Measurements from ENCODE around the gene FAM107A.

FAM107A gene

DNA sequence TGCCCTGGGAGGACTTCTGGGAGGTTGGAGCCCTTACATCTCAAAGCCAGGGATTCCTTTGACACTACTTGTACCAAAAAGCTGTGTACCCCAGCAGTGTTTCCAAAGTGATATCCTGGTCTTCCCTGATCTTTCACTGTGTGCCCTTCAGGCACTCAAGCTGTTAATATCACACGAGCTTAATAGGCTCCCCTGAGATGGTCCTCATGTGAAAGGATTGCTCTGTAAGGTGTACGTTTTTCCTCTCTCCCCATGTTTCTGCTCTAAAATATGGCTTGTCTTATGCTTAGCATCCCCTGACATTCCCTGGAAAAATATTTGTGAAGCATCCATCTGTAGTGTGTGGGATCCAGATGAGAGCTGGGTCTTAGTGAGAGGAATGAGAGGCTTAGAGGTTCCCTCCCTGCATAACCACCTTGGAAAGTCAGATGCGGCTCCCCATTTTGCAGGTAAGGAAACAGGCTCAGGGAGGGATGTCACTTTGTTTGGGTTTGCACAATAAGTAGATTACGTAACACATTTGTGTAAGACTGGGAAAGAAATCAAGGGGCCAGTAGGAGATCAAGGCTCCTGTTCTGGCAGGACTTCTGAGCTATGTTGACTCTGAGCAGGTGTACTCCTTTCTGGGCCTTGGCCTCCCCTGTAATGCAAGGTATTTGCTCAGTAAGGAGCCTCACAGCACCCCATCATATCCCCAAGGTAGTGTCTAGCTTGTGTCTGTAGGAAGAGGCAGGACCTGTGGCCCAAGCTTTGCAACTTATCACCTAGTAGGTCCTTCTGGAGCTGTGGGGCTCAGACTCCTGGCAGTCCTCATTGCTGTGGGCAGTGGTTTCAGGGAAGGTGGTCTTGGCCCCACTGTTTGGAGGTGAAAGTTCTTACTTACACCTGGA lies 39.5 kb downstream of the FAM107A start:
- in situ Hi-C loops (cut with MboI; ENCODE audit: low sequenced_read_pairs): loop anchor here (10.0 to 25.0 kb wide), 2 partner anchors 223 to 350 kb away; no protein-coding TSS in a partner anchor

DNA sequence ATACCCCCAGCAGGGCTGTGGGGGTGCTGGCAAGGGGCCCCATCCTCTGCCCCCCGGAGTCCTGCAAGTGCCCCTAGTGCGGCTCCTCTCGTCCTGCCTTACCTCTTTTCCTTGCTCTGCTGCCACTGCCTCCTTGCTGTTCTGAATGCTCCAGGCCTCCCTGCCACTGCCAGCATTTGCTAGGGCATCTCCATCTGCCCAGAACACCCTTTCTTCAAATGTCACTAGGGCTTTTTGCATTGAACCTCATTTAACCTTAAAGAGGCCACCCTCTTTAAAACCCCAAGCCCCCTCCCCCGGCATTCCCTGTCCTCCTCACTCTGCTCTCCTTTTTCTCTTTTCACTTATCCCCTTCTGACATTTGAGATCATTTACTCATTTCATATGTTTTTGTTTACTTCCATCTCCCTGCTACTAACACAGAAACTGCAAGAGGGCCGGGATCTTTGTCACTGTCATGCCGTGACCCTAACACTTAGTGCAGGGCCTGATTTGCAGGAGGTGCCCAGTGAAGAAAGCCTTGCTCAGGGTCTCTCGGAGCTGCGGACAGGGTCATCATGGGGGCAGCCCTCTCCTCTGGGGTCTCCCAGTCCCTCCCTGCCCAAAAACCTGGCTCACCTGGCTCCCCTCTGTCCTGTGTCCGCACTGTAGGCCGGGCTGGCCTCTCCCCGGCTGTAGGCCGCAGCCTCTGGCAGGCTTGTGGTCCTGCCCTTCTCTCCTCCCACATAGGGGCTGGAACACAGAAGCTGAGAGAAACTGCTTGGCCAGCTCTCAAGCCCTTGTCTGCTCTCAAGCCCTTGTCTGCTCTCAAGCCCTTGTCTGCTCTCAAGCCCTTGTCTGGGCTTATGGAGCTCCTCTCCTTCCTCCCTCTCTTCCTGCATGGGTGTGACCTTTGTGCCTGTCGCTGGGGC lies 40.4 kb downstream of the FAM107A start, which contains the start of gene ACOX2:
ACOX2 (minus strand) TSS at position 690 of the 911 bp plus-strand sequence. CDS start 2,084 bp downstream, outside the sequence.
- in situ Hi-C loops (cut with MboI; ENCODE audit: low sequenced_read_pairs): loop anchor here (10.0 to 25.0 kb wide), 2 partner anchors 222 to 349 kb away; no protein-coding TSS in a partner anchor

DNA sequence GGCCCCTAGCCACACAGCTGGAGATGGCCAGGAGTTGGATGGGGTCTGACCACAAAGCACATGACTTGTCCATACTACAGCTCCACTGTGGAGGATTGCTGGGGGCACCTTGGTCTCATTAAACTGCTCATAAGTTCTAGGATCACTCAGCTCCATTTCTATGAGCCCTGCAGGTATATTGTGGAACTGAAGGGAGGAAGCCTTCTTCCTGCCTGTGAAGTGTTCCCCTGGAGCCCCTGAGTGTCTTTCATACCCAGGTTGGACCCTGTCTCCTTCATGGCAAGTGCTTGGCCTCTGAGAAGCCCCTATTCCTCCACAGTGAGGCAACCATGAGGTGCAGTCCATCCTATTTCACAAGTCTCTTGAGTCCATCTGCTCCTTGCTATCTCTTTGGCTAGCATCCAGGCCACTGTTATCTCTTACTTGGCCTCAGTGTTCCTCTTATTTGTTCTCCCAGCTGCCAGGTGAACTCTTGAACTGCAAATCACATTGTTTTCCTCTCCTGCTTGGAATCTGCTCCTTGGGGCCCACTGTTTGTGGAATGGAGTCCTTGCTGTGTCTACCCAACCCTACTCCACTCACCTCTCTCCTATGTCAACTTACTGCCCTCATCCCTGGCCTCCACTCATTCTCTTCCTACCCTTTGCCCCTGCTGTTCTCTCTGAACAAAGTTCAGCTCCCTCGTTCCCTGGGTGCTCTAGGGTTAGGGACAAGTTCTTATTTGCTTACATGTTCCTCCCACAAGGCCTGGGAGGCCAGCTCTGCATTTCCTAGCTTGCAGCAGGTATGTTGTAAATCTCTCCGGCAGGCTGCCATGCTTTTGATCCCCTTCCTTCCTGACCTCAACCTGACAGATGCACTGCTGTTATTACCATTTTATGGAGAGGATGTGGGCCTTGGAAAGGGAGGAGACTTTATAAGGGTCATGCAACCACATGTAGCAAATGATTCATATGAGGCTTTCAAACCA lies 41.4 kb downstream of the FAM107A start:
- in situ Hi-C loops (cut with MboI; ENCODE audit: low sequenced_read_pairs): loop anchor here (10.0 to 25.0 kb wide), 2 partner anchors 221 to 349 kb away; no protein-coding TSS in a partner anchor

DNA sequence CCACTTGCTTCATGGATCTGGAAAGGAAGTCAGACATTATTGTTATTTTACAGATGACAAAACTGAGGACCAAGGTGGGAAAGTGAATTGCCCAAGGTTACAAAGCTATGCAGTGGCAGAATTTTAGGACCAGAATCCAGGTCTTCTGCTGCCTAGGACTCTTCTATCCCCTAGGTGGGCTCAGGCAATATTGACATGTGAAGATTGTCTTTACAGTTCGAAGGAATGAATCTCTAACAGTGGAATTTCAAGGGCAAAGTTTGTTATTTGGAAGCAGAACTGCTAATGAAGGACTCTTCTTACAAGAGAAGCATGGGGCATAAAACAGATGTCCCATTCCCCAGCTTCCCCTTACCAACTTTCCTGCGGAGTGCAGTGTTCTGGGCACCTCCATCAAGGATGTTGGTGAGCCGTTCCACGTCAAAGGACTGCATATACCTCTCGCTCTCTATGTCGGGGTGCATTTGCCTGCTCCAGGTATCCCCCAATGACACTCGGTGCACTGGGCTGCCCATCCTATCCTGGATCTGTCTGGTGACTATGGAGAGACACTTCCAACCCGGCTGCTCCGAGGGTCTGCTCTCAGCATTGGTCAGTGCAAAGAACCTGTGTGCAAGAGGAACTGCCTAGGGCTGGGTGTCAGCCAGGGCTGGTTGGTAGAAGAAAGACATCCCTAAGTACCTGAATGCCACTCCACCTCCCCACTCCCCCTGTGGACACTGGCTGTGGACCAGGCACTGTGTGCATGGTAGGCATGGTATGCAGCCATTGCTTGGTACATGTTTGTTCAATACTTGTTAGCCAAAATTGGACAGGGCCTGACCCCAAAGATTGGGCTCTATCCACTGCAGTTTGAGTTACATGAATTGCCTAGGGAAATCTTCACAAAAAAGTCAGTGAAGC lies 42.3 kb downstream of the FAM107A start:
- in situ Hi-C loops (cut with MboI; ENCODE audit: low sequenced_read_pairs): loop anchor here (10.0 to 25.0 kb wide), 2 partner anchors 220 to 348 kb away; no protein-coding TSS in a partner anchor

DNA sequence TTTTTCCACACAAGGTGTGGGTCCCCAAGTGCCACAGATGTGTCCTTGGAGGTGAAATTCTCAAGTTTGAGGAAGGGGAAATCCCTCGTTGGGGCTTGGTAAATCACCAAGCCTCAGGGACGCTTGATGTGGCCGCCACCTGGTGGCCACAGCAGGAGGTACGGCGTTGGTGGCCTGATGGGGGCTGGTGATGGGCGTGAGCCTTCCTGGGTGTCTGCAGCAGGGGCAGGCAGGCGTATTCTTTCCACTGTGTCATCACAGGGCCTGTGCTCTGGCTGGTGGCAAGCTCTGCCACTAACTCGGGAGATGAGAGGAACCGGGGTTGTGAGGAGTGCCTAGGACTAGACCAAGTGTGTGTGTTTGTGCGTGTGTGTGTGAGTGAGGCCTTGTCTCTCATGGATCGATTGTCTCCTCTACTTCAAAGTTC lies 44.4 kb downstream of the FAM107A start:
- in situ Hi-C loops (cut with MboI; ENCODE audit: low sequenced_read_pairs): loop anchor here (10.0 to 25.0 kb wide), 2 partner anchors 218 to 346 kb away; no protein-coding TSS in a partner anchor

DNA sequence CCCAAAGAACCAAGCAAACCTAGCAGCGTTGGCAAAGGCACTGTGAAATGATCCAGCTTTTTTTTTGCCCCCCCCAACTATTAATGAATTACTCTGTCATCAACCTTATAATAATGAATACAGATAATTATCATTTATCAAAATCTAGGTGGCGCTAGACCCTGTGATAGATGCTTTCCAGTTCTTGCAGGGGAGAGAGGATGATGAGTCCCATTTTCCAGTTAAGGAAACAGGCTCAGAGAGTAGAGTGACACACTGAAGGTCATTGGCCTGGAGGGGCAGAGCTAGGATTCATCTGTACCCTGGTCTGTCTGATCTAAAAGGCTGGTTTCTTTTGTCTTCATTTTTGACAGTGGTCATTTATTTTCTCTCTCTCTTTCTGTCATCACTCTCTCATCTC lies 45.2 kb downstream of the FAM107A start:
- in situ Hi-C loops (cut with MboI; ENCODE audit: low sequenced_read_pairs): loop anchor here (10.0 to 25.0 kb wide), 2 partner anchors 217 to 345 kb away; no protein-coding TSS in a partner anchor

DNA sequence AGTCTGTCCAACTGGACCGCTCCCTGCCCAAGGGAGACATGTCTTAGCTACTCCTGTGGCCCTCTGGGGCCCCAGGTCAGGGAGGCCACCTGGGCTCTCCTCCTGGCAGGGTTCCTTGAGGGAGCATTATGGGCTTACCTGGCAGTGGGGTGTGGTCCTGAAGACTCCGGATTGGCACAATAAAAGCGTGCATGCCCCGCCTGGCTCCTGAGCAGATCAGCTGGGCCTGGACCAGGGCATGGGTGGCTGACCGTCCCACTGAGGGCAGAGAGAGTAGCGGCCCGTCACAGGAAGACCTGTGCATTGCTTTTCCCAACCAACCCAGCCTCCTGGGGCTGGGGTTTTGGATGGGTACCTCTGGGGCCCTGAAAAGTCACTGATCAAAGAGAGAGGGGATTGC lies 45.6 kb downstream of the FAM107A start:
- in situ Hi-C loops (cut with MboI; ENCODE audit: low sequenced_read_pairs): loop anchor here (10.0 to 25.0 kb wide), 2 partner anchors 217 to 344 kb away; no protein-coding TSS in a partner anchor

DNA sequence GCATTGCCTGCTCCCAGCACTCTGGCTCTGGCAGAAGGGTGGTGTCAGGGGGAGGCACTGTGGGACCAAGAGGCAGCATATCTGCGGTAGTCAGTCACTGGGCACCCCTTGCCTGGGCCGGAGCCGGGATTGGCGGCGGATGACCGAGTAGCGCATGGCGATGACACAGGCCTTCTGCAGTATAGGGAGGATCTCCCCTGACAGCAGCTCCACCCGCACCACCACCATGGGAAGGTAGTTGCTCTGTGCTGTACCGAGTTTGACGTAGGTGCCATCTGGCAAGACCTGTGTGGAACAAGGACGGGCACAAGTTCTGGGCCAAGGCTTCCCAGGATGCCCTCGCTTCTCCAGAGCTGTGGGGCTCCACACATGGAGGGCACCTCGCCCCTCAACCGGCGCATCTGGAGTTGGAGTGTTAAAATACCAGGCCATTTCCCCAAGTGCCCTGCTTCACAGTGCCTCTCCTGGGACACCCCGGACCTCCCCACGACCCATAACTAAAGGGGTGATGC lies 46.8 kb downstream of the FAM107A start:
- in situ Hi-C loops (cut with MboI; ENCODE audit: low sequenced_read_pairs): loop anchor here (10.0 to 25.0 kb wide), 2 partner anchors 216 to 343 kb away; no protein-coding TSS in a partner anchor

DNA sequence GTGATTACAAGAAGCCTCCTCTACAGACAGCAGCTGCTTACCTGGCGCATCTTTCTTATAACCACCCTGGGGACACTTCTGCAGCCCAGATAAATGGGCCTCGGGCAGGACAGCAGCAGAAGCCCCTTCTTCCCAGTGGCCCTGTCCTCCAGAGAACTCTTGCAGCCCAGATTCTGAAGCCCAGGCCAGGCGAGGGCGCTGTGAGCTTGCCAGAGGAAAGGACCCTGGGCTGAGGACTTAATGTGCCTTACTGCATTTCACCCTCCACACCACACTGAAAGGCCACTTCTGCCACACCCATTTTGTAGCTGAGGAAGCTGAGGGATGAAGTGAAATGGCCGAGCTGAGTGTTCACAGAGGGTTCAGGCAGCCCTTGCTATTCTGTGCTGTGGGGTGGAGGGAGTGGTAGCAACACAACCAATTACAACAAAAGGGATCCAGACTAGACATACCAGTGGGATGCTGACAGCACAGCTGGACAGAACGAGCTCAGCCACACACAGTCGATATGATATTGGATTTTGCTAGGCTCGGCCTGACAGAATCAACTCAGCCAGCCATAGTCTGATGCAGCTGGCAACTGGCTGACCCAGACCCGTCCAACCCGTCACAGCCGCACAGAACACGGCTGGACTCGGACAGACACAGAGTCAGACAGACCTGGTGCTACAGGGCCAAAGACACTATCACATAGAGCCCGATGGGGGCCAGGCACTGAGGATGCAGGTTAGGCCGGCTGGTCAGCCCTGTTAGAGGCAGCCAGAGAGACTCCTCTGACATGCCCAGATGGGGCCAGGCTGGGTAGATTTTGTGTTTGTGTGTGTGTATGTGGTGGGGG lies 47.5 kb downstream of the FAM107A start:
- in situ Hi-C loops (cut with MboI; ENCODE audit: low sequenced_read_pairs): loop anchor here (10.0 to 25.0 kb wide), 2 partner anchors 215 to 342 kb away; no protein-coding TSS in a partner anchor

DNA sequence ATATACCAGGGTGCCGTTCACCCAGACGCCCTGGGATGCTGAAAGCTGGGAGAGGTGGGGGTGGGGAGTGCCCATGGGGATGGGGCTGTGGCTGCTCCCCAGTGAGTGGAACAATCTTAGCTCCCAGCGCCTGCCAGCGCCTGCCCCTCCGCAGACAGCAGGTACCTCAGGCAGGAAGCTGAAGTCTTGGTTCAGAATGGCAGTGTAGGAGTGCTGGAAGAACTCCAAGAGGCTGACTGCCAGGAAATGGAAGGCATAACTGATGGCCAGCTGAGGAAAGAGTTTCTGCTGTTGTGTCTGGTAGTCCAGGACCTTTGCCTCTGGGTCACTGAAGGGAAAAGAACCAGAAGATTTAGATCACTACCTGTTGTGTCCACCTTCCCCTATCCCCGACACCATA lies 48.6 kb downstream of the FAM107A start:
- in situ Hi-C loops (cut with MboI; ENCODE audit: low sequenced_read_pairs): loop anchor here (25.0 kb wide), 1 partner anchor 341 kb away; no protein-coding TSS in a partner anchor

DNA sequence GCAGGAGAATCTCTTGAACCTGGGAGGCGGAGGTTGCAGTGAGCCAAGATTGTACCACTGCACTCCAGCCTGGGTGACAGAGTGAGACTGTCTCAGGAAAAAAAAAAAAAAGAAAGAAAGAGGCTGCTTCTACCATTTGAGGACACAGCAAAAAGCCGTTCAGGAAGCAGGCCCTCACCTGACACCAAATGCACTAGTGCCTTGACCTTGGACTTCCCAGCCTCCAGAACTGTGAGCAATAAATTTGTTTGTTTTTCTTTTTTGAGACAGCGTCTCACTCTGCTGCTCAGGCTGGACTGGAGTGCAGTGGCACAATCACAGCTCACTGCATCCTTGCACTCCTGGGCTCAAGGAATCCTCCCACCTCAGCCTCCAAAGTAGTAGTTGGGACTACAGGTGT lies 49.8 kb downstream of the FAM107A start:
- in situ Hi-C loops (cut with MboI; ENCODE audit: low sequenced_read_pairs): loop anchor here (25.0 kb wide), 1 partner anchor 340 kb away; no protein-coding TSS in a partner anchor

DNA sequence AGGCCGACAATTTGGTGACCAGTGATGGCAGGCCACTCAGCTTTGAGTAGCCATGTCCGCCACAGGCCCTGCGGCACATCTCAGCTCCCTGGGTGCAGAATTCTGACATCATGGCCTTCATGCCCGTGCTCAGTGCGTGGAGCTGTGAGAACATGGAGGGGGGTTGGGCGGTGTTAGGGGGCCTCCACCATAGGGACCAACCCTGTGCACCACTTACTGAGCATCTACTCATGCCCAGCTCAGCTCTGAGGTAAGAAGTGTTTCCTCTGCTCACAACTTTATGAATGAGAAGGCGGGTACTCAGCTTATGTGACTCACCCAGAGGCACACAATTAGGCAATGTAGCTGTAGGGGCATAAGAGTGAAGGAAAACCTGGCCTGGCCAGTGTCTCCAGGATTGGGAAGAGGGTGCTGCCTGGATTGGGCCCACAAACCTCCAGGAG lies 50.7 kb downstream of the FAM107A start:
- in situ Hi-C loops (cut with MboI; ENCODE audit: low sequenced_read_pairs): loop anchor here (25.0 kb wide), 1 partner anchor 339 kb away; no protein-coding TSS in a partner anchor

DNA sequence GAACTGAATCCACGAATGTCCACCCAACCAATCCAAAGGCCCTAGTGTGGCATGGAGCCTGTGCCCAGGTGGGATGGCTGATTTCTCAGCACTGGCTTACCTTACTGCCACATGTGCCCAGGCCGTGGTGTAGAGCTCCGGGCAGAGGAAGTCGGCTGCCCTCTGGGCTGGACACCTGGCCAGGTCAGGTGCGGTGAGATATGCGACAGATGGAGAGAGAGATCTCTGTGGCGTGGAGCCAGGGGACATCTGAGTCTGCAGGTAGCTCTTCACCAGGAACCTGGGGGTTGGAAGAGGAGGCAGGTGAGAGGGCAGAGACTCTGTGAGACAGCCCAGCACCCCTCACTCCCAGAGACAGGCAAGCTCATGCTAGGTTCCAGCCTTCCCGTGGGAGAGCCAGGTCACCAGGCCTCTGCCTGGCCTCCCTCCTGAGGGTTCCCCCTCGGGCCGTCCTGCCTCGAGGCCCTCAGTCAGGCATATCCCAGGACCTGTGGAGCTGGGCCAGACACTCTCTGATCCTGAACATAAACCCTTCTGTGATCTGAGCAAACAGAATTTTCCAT lies 52.8 kb downstream of the FAM107A start:
- in situ Hi-C loops (cut with MboI; ENCODE audit: low sequenced_read_pairs): no loop called here

DNA sequence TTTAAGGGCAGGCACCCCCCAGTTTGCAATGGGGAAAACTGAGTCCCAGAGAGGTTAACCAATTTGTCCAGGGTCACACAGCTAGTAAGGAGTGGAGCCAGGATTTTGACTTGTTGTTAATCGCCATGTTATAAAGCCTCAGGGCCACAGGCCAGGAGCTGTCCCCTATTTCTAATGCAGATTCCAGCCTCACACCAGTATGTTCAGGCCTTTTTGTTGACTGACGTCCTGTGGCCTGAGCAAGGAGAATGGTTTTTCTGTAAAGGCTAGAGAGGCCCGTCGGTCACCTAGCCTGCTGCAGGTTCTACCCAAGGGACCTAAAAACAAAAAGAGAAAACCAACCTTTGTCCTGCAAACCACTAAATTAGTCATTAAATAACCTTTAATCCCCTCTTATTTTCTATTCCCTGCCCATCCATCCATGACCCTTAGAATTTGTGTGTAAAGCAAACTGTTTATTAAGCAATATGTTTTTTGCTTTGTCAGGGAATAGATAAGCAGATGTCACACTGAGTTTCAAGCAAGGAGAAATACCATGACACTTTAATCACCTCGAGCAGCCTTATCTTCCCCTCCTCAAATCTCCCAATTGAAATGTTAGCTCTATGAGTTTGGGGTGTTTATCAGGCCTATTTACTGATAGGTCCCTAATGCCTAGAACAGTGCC lies 54.3 kb downstream of the FAM107A start:
- in situ Hi-C loops (cut with MboI; ENCODE audit: low sequenced_read_pairs): no loop called here

DNA sequence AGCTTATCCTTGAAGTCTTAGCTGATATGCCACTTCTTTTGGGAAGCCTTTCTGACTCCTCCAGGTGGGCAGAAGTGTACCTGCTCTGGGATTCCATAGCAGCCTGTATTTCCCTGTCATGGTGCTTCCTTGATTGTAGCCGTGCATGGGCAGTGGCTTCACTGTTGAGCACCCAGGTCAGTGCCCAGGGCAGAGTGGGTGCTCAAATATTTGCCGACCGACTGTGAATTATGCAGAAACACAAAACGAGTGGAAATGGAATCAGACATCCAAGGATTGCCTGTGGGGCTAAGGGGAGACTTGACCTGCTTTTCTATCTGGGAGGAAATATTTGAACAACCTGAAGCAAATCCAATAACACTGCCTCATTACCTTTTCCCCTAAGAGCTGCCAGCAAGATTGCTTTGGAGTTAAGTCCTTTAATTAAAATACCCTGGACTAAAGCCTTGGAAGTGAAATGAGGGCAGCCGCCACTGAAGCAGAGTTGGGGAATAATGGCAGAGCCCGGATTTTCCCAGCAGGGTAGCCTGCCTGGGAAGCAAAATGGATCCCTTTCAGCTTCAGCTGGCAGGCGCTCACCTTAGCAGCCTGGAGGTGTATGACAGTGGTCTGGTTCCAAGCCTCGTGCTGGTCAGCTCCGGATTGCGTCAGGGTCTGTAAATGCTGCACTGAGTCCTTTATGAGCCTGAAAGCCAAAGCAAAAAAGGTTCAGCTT lies 55.1 kb downstream of the FAM107A start:
- in situ Hi-C loops (cut with MboI; ENCODE audit: low sequenced_read_pairs): no loop called here

DNA sequence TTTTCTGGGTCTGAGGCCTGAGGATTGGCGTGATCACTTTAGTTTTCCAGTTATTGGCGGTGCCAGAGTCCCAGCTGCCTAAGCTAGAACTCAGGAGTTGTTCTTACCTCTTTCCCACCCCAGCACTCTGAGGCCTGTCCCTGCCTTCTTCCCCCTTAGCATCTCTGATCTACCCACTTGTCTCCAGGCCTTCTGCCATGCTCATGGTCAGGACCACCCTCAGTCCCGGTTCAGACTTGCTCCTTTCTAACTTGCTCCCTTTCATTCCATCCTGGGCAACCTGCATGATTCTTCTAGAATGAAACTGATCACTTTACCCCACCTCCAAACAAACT lies 55.9 kb downstream of the FAM107A start:
- in situ Hi-C loops (cut with MboI; ENCODE audit: low sequenced_read_pairs): no loop called here
